K562 (cell line): Measurements from ENCODE around the gene ALOXE3. TPM values are rescaled to one million over a fixed set of nuclear protein-coding genes. Genes with fewer than 3 reads are reported as not detected.

Experiments
- HLTF ChIP-seq: fragments of 450-650 bp; IDR thresholded peaks from 2 replicates; pipeline ENCODE4 v1.6.1; 2016
- HMG20A ChIP-seq: fragments of 450-650 bp; formaldehyde crosslinking; conservative IDR thresholded peaks from 2 replicates; pipeline ENCODE4 v1.4.0; 2020; ENCODE audit warnings: mild to moderate bottlenecking, mixed read lengths
- MAZ ChIP-seq, 2 experiments: fragments of 450-650 bp in 1 of 2; sonication (generic) in 1 of 2; formaldehyde crosslinking; IDR thresholded peaks in 1 of 2; conservative IDR thresholded peaks in 1 of 2; 2 replicates each; pipeline versions ENCODE4 v1.4.0 to v1.5.0; 2020; ENCODE audit warnings: mild to moderate bottlenecking in 1 of 2, missing genetic modification reagents in 1 of 2
- MED1 ChIP-seq: sonication (generic); formaldehyde crosslinking; IDR thresholded peaks from 2 replicates; pipeline ENCODE4 v1.8.1; 2023; ENCODE audit warnings: missing genetic modification reagents, borderline replicate concordance
- NFRKB ChIP-seq: fragments of 450-650 bp; IDR thresholded peaks from 2 replicates; pipeline ENCODE4 v1.6.1; 2016; ENCODE audit warnings: low read depth
- RAD21 ChIP-seq, 2 experiments: fragments of 250-450 bp in 1 of 2; fragments of 450-650 bp in 1 of 2; sonication (Bioruptor Pico) in 1 of 2; formaldehyde crosslinking in 1 of 2; IDR thresholded peaks in 1 of 2; conservative IDR thresholded peaks in 1 of 2; 2 replicates each; pipeline versions ENCODE4 v1.4.0 to v1.8.0; 2020 to 2022; ENCODE audit warnings: mild to moderate bottlenecking in 2 of 2, moderate library complexity in 1 of 2
- TBP ChIP-seq: optimal IDR thresholded peaks from 2 replicates; pipeline ENCODE3; 2011; ENCODE audit warnings: low read depth, low read length, improper control_type of control experiment
- ZBTB40 ChIP-seq, 2 experiments: fragments of 450-650 bp in 1 of 2; sonication (generic) in 1 of 2; formaldehyde crosslinking in 1 of 2; IDR thresholded peaks; 2 replicates each; pipeline versions ENCODE4 v1.7.1 to v1.9.0; 2016 to 2022; ENCODE audit warnings: inconsistent platforms in 1 of 2, mild to moderate bottlenecking in 1 of 2, missing genetic modification reagents in 1 of 2
- ZBTB49 ChIP-seq: sonication (generic); formaldehyde crosslinking; IDR thresholded peaks from 2 replicates; pipeline ENCODE4 v1.8.0; 2022; ENCODE audit warnings: missing genetic modification reagents, mild to moderate bottlenecking, borderline replicate concordance
- ZBTB5 ChIP-seq: fragments of 450-650 bp; IDR thresholded peaks from 2 replicates; pipeline ENCODE4 v1.6.1; 2017; ENCODE audit warnings: antibody characterized with exemption
- polyA plus RNA-seq, 8 experiments: library from polyadenylated mRNA; depleted of rRNA in 4 of 8; stranded (reverse) in 5 of 8; unstranded in 3 of 8; fragments of >200 nt; fragmentation: Nextera tagmentation in 2 of 8; fragmentation: Illumina TruSeq in 1 of 8; extraction: Ambion mirVana in 2 of 8; extraction: Trizol in 1 of 8; gene quantifications; 2 replicates each; pipeline versions ENCODE4 v1.2.1 to v1.2.3, GENCODE V29; 2011 to 2014; ENCODE audit warnings: inconsistent platforms in 1 of 8, missing spikeins in 1 of 8
- total RNA-seq, 7 experiments: library from RNA; depleted of rRNA in 6 of 7; stranded (reverse); fragments of >200 nt in 6 of 7; fragmentation: Illumina TruSeq in 2 of 7; extraction: Trizol in 2 of 7; gene quantifications; 2 replicates each; pipeline versions ENCODE4 v1.2.1 to v1.2.3, GENCODE V29; 2011 to 2021; ENCODE audit warnings: low replicate concordance in 1 of 7

Gene ALOXE3
- total and polyA plus RNA-seq, 9 of the 15 experiments (the other 6 are each of a cell fraction or from before 2014, with no cell fraction given), result 0.04 TPM; not detected in 8

- TF ChIP-seq ZBTB40 (IDR thresholded peaks at IDR 0.05) (peak; percentile 81), ZBTB40 (CRISPR knock-in tag; IDR thresholded peaks at IDR 0.05) (no peak), RAD21 (CRISPR knock-in tag; conservative IDR thresholded peaks at IDR 0.05 in 1 of 2, IDR thresholded peaks at IDR 0.05 in 1 of 2) (peak; percentile 52 to 68), ZBTB5 (peak; percentile 76; the same call in 1 of the 2 replicates), ZBTB49 (CRISPR knock-in tag) (no peak), HMG20A (CRISPR knock-in tag) (no peak), NFRKB (no peak), MAZ (CRISPR knock-in tag; conservative IDR thresholded peaks at IDR 0.05 in 1 of 2, IDR thresholded peaks at IDR 0.05 in 1 of 2) (peak in 1 of 2 experiments; percentile 54; a peak in 1 of 4 replicates), HLTF (no peak), TBP (peak; percentile 100), MED1 (CRISPR knock-in tag) (no peak)
Measured at GRCh38 chr17:8118769-8119580, 661 bp upstream of the ALOXE3 start (continued).
